GM12801 (cell line): ENCODE measurements around the gene NRXN3.

ENCODE experiments used
- CTCF ChIP-seq: IDR thresholded peaks from one replicate; pipeline ENCODE4 v1.5.1; 2011; ENCODE audit warnings: control low read depth; ENCODE audit not compliant: insufficient read length; ENCODE audit errors: extremely low read depth

Gene NRXN3

GRCh38 chr14:79543967-79544697, 1374.0 kb downstream of the NRXN3 start:
- no peak for TF ChIP-seq CTCF

- no peak for TF ChIP-seq CTCF
These were observed 1374.5 kb downstream of the NRXN3 start for GRCh38 chr14:79544698-79545070.

- TF ChIP-seq CTCF = no peak
These were observed 1378.7 kb downstream of the NRXN3 start for GRCh38 chr14:79548836-79549235.

- TF ChIP-seq CTCF = no peak
These were observed 1379.3 kb downstream of the NRXN3 start for GRCh38 chr14:79549515-79549914.

DNA sequence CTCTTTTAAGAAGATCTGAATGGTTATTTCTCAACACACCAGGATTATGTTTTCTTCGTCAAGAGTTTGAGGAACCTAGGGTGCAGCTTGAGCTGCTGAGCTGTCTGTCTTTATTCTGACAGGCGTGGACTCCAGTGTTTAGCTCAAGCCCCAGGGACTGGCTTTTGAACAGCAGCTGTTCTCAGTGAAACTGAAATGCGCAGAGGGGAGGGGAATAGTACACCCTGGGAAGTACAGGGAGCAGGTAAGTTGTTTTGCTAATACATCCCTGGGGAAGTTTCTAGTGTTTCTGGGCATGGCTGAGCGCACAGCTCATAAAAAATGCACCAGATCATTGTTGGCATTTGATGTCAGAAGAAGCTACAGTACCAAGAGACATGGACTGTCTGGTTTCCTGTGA, 1381.3 kb downstream of the NRXN3 start:
- TF ChIP-seq CTCF = no peak

DNA sequence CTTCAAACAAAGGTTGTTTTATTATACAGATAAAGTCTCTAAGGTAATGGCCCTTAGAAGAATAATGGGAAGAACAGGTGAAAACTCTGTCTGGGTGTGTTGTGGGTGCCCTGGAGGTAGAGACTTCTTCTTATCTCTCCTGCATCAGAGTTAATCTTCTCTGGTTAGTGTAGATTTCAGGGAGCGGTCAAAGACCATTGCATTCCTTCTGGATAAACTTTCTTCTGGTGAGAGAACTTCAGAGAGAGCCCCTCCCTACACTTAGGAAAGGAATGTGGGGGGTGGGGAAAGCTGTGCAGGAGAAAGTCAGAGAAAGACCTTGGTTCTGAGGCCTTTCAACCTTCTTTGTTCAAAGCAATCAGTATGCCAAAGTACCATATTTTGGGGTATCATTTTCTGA, 1382.6 kb downstream of the NRXN3 start:
- TF ChIP-seq CTCF = no peak

- TF ChIP-seq CTCF = no peak
These were observed 1384.6 kb downstream of the NRXN3 start for GRCh38 chr14:79554816-79555215.
